Activated T-cell treated with anti-CD3 and anti-CD28 coated beads, Interleukin-2, amount 50 U/mL, for 24 hours (primary cell): Measurements from ENCODE around the gene MEIOSIN.

Source experiments
- DNase-seq: peaks from one replicate; pipeline ENCODE4 v3.0.0-alpha.2; 2020
- H3K27ac Mint-ChIP-seq: 2 replicates; pipeline ENCODE4 v1.8.0; 2020; ENCODE audit warnings: mild to moderate bottlenecking, mixed read lengths
- H3K27me3 Mint-ChIP-seq: 2 replicates; pipeline ENCODE4 v1.8.0; 2020; ENCODE audit warnings: mixed read lengths
- H3K36me3 Mint-ChIP-seq: 2 replicates; pipeline ENCODE4 v1.8.0; 2020; ENCODE audit warnings: low read depth, mixed read lengths
- H3K4me1 Mint-ChIP-seq: 2 replicates; pipeline ENCODE4 v1.8.0; 2020; ENCODE audit warnings: low read depth, mixed read lengths
- H3K4me3 Mint-ChIP-seq: 2 replicates; pipeline ENCODE4 v1.8.0; 2020; ENCODE audit warnings: mild to moderate bottlenecking, moderate library complexity, mixed read lengths
- H3K9me3 Mint-ChIP-seq: 2 replicates; pipeline ENCODE4 v1.8.0; 2020; ENCODE audit warnings: mixed read lengths

Gene MEIOSIN

DNA sequence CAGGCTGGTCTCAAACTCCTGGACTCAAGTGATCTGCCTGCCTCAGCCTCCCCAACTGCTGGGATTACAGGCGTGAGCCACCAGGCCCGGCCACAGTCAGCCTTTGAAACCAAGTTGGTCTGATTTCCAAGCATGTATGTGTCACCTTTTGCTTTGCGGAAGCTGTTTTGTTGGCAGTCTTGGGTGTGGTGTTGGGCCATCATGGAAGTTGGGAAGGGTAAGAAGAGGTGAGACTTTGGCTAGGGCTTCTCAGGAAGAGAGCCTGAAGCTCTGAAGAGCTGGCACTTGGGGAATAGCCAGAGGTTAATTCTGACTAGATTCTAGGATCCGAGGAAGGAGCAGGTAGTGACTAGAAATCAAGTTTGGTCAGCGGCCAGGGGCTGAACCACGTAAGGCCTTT is 79.1 kb downstream of the MEIOSIN start:
- H3K9me3 Mint-ChIP-seq: no peaks in the 10 kb centered on the region
- H3K36me3 Mint-ChIP-seq: peaks cover 6% of the 10 kb centered on the region
- no peak overlapping the region for H3K4me3 Mint-ChIP-seq
- no peak for DNase-seq
- H3K27ac Mint-ChIP-seq: no peak overlapping the region
- H3K27me3 Mint-ChIP-seq: peaks cover 30% of the 10 kb centered on the region
- peaks cover 16% of the 10 kb centered on the region for H3K4me1 Mint-ChIP-seq
